NOMO-1 (cell line): ENCODE data around the gene BACE1.
"Not testable (repeated sequence)": the region's sequence is repeated elsewhere in the genome, so short reads cannot be mapped to it uniquely, and the experiment has no call there.

Source experiments
- DNase-seq, 2 experiments: peaks; one replicate each; lab custom pipeline; 2025; ENCODE audit not compliant: unreplicated experiment in 2 of 2; lab: John Stamatoyannopoulos, UW

Gene BACE1

DNA sequence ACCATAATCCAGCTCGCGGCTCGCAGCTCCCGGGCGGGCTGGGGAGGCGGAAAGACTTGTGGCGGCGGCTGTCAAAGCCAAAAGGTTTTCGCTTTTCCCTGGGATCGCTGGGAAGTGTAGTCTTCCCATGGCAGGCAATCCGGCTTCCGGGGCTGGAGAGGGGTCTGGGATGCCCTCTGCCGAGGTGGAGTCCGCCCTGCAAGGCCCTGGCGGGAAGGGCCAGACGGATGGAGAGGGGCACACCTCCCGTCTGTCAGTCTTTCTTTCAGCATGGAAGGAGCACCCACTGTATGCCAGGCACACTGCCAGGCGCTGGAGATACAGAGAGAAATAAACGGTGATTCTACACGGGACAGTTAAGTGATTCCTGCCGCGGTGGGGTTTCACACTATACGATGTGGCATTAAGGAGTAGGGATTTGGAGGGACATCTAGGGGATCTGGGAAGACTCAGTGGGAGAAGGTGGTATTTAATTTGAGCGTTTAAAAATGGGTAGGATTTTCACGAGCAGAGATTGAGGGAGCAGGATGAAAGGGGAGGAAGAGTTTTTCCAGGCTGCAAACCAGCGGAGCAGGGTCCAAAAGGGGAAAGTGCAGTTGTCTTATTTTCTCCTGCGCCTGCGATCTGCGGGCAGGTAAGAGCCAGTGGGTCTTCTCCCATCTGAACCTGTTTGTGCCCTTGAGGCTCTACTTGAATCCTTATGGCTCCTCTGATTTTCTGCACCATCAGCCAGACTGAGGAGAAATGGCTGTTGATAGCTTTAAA is at the start of gene BACE1:
TSS of gene BACE1 (minus strand) at position 60 of the 765 bp plus-strand sequence. CDS start 461 bp downstream, outside the sequence.
- DNase-seq = peak in 1 of 2 experiments; percentile 43

DNA sequence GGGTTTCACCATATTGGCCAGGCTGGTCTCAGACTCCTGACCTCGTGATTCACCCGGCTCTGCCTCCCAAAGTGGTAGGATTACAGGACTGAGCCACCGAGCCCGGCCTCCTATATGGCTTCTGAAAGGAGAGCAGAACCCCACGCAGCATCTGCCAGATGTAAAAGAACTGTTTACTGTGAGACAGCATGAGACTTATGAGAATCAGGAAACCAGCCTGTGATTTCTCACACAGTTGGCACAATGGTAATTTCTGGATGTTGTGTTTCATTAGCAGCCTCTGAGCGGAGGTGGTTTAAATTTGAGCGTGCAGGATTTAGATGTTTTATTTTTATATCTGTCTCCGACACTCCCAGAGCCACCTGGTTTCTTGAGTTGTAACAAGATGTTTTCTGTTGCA is 45.4 kb upstream of the BACE1 start:
- DNase-seq = no peak

GRCh38 chr11:117356126-117356890 is 40.3 kb upstream of the BACE1 start:
- no peak for DNase-seq

- DNase-seq = no peak
Measured at GRCh38 chr11:117354550-117354949, 38.5 kb upstream of the BACE1 start.

- no peak for DNase-seq
Measured at GRCh38 chr11:117345039-117345438, 29.0 kb upstream of the BACE1 start.

DNA sequence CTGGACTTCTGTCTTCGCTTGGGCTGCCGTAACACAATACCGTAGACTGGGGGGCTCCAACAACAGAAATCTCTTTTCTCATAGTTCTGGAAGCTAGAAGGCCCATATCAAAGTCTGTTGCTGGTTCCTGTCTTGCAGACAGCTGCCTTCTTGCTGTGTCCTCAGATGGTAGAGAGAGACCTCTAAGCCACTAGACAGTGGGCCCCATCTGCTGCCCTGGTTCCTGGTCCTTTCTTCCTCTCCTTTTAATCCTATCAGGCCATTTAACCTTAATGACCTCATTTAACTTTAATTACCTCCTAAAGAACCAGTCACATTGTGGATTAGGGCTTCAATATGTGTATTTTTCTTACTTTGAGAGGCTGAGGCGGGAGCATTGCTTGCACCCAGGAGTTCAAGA is 21.0 kb upstream of the BACE1 start:
- DNase-seq = no peak

GRCh38 chr11:117335399-117335798 is 19.3 kb upstream of the BACE1 start:
- no peak for DNase-seq

DNA sequence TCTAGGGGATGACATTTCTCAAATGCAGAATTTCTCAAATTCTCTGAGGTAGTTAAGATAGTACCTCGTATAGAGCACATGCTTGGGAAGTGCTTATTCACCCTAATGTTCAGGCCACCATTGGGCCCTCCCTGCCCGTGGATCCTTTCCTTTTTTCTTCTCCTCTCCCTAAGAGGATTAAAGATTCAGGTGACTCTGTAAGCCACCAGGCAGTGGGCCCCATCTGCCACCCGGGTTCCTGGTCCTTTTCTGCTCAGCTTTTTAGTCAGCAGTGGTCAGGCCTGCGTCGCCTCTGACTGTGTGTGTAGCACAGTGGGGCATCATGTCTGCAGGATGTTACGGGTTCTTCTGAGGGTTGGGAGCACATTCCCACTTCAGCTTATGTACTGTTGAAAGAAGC is 18.8 kb upstream of the BACE1 start:
- DNase-seq = no peak

DNA sequence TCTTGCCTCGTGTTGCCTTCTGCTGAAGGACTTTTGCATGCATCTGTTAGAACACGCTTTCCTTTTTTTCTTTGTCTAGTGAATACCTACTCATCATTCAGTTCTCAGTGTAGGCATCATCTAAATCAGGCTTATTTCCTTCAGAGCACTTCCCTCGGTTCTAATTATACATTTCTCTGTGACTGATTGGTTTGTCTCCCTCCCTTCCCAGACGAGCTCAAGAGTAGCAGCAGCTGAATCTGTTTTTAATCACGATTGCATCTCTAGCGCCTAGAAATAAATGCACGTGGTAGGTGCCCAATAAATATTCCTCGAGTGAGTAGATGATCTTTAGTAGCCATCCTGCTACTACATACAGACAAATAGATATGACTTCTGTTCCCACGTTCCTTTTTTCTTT is 17.9 kb upstream of the BACE1 start:
- no peak for DNase-seq

DNA sequence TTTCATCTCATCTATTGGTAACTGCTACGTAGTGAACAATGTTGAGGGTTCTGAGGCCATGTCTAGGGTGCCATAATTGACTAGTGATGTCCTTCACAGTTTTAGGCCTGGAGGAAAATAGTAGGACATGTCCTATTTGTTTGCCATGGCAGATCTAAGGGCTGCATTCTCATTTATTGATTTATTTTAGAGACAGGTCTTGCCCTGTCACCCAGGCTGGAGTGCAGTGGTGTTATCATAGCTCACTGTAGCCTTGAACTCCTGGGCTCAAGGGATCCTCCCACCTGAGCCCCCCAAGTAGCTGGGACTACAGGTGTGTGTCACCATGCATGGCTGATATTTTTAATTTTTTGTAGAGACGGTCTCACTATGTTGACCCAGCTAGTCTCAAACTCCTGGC is 16.8 kb upstream of the BACE1 start:
- DNase-seq = no peak

DNA sequence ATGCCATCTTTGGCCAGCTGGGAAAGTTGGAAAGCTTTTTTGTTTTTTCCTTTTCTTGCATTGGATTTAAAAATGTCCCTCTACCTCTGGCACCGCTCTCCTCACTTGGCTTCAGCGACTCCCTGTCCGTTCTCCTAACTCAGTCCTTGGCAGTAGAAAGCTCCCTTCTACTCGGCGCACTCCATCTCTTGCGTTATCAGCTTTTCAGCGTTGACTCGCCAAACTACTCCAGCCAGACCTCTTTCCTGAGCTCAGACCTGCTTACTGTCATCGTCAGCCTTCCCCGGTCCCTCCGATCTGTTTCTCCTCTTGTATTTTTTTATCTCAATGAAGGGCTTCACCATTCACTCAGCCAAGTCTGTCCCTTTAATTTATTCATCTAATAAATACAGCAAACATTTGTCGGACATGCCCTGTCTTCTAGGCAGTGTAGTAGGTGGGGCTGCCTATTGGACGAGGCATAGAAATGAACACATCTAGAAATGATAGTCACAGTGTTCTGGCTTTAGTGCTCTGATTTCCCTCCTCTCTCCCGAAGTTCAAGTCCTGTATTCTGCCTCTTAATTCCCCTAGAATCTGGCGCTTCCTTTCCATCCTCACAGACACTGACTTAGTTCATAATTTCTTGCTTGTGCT is 12.4 kb upstream of the BACE1 start:
- peak; percentile 1 to 45 for DNase-seq

- peak; percentile 90 to 98 for DNase-seq
Measured at GRCh38 chr11:117327567-117328374, 11.7 kb upstream of the BACE1 start, which contains the start of gene CEP164. TSS of gene CEP164 (plus strand) at chr11:117327854. CDS start at chr11:117338587, 10,733 bp downstream.

DNA sequence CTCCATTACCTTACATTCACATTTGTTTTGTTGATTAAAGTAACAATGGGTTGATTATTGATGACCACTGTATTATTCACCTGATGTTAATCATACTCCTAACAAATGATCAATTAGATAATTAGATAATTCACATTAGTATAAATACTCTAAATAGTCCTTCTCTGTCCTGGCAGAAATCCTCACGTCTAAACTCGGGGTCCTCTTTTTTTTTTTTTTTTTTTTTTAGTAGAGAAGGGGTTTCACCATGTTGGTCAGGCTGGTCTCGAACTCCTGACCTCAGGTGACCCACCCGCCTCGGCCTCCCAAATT is 11.2 kb upstream of the BACE1 start:
- not testable (repeated sequence) for DNase-seq

GRCh38 chr11:117319214-117319840 is 3.3 kb upstream of the BACE1 start:
- no peak for DNase-seq

DNA sequence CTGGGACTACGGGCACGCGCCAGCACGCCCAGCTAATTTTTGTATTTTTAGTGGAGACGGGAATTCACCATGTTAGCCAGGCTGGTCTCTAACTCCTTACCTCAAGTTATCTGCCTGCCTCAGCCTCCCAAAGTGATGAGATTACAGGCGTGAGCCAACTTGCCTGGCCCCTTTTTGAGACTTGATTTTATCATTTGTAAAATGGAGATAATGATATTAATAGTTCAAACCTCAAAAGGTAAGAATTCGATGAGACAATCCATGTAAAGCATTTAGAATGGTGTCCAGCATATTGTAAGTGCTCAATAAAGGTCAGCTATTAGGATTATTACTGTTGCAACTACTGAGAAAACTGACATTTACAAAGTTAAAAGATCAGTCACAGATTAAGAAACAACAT is 2.7 kb upstream of the BACE1 start:
- DNase-seq = no peak

DNA sequence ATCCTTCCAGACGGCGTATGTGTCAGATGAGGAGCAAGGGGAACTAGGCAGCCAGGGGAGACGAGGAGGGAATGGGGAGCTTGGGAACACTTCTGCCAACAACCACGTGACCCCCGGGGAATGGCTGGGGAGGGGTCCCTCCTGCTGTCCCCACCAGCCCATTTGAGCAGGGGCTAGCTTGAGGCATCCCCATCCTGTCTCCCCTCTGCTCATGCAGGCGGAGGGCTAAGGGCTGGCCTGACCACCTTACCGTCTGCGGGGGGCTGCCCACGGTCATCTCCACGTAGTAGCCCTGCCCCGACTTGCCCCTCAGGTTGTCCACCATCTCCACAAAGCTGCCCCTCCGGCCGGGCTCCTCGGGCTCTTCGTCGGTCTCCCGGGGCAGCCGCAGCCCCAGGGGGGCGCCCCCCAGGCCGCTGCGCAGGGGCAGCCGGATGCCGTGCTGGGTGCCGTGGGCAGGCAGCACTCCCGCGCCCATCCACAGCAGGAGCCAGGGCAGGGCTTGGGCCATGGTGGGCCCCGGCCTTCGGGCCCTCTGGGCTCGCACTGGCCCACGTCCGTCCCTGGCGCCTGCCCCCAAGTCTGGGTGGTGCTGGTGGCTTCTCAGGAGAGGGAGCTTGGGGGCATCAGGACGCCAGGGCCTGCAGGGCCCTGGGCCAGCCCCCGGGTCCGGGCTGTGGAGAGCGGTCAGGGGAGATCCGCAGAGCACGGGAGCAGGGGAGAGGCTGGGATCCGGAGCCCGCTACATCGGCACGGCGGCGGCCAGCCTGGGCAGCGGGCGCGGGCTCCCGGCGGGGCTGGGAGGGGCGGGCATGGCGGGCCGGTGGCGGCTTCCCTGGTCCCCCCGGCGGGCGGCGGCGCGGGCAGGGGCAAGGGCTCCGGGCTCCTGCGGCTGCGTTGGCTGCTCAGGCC is 515 bp downstream of the BACE1 start:
- DNase-seq = peak in 1 of 2 experiments; percentile 10

- DNase-seq = peak; percentile 21 to 28
Measured at GRCh38 chr11:117314840-117315239, 1.2 kb downstream of the BACE1 start.

GRCh38 chr11:117313828-117314768 is 2.0 kb downstream of the BACE1 start:
- no peak for DNase-seq
